Measurements from ENCODE around the gene TSC1.

- TF ChIP-seq POLR2AphosphoS5 (IDR thresholded peaks at IDR 0.05; ENCODE audit: borderline replicate concordance, low read depth, low read length) (no peak), EZH2 (IDR thresholded peaks at IDR 0.05) (no peak)
These were observed 42.3 kb downstream of the TSC1 start for GRCh38 chr9:132901858-132902831.
